Astrocyte of the spinal cord (primary cell): ENCODE results near the gene LRRN4.

Source experiments
- DNase-seq: peaks from one replicate; pipeline ENCODE4 v3.0.0; 2011; ENCODE audit warnings: low read depth, low spot score
- H3K4me3 ChIP-seq: 2 replicates; pipeline ENCODE4 v1.5.1; 2011; ENCODE audit warnings: low read depth, mild to moderate bottlenecking, low read length, moderate library complexity
- CTCF ChIP-seq: IDR thresholded peaks from 2 replicates; pipeline ENCODE4 v1.5.1; 2012; ENCODE audit warnings: low read depth, mild to moderate bottlenecking, low read length, inconsistent platforms
- in situ Hi-C: cut with HindIII; loops from 2 replicates; pipeline ENCODE4 v1.10.0; 2017; ENCODE audit warnings: low sequenced_read_pairs

The LRRN4 gene

GRCh38 chr20:6028818-6029217 is 25.0 kb downstream of the LRRN4 start:
- no peak overlapping the region for H3K4me3 ChIP-seq
- in situ Hi-C loops = no loop called here
- no peak for DNase-seq
- no peak for TF ChIP-seq CTCF

- no peak for DNase-seq
- H3K4me3 ChIP-seq = no peak overlapping the region
- in situ Hi-C loops = no loop called here
- TF ChIP-seq CTCF = no peak
Measured at GRCh38 chr20:6026051-6026450, 27.8 kb downstream of the LRRN4 start.

GRCh38 chr20:6024768-6025167 is 29.1 kb downstream of the LRRN4 start:
- in situ Hi-C loops = no loop called here
- H3K4me3 ChIP-seq = no peak overlapping the region
- TF ChIP-seq CTCF = no peak
- no peak for DNase-seq

GRCh38 chr20:6017880-6018279 is 36.0 kb downstream of the LRRN4 start:
- DNase-seq = no peak
- in situ Hi-C loops = no loop called here
- no peak overlapping the region for H3K4me3 ChIP-seq
- TF ChIP-seq CTCF = no peak

GRCh38 chr20:6017467-6017866 is 36.4 kb downstream of the LRRN4 start:
- H3K4me3 ChIP-seq = no peak overlapping the region
- no peak for DNase-seq
- TF ChIP-seq CTCF = no peak
- in situ Hi-C loops = no loop called here

GRCh38 chr20:6014957-6015356 is 38.9 kb downstream of the LRRN4 start:
- no peak for TF ChIP-seq CTCF
- in situ Hi-C loops = no loop called here
- H3K4me3 ChIP-seq = no peak overlapping the region
- no peak for DNase-seq

- H3K4me3 ChIP-seq = no peak overlapping the region
- DNase-seq = no peak
- TF ChIP-seq CTCF = no peak
- in situ Hi-C loops = no loop called here
Measured at GRCh38 chr20:6014017-6014416, 39.8 kb downstream of the LRRN4 start.
